SK-N-SH treated with all-trans-retinoic acid at 6 μM for 48 hours (cell line): Measurements from ENCODE around the gene ADM.

Experiments
- ATAC-seq: fragments of 200-7000 bp; cut with Tn5 transposase; 3 replicates; pipeline ENCODE4 v1.9.1; 2020; ENCODE audit warnings: mild to moderate bottlenecking, moderate library complexity
- ARNTL ChIP-seq: fragments of 450-650 bp; formaldehyde crosslinking; IDR thresholded peaks from 2 replicates; pipeline ENCODE4 v1.5.0; 2020; ENCODE audit warnings: low read depth, mild to moderate bottlenecking, moderate library complexity, borderline replicate concordance
- CREB5 ChIP-seq: fragments of 250-450 bp; sonication (Bioruptor Pico); IDR thresholded peaks from 2 replicates; pipeline ENCODE4 v1.5.1; 2020; ENCODE audit warnings: low read depth, mild to moderate bottlenecking, moderate library complexity
- CSDC2 ChIP-seq: fragments of 250-450 bp; sonication (Bioruptor Pico); IDR thresholded peaks from 2 replicates; pipeline ENCODE4 v1.5.0; 2020; ENCODE audit warnings: mild to moderate bottlenecking, moderate library complexity
- CSRNP3 ChIP-seq: fragments of 250-450 bp; sonication (Bioruptor Pico); IDR thresholded peaks from 2 replicates; pipeline ENCODE4 v1.5.1; 2021; ENCODE audit warnings: mild to moderate bottlenecking, moderate library complexity
- ESRRG ChIP-seq: fragments of 250-450 bp; sonication (Bioruptor Pico); IDR thresholded peaks from 2 replicates; pipeline ENCODE4 v1.6.1; 2021; ENCODE audit warnings: mild to moderate bottlenecking
- GLIS3 ChIP-seq: fragments of 250-450 bp; sonication (Bioruptor Pico); IDR thresholded peaks from 2 replicates; pipeline ENCODE4 v1.5.0; 2020; ENCODE audit warnings: mild to moderate bottlenecking, moderate library complexity
- ISL1 ChIP-seq: fragments of 250-450 bp; sonication (Bioruptor Pico); IDR thresholded peaks from 2 replicates; pipeline ENCODE4 v2.1.2; 2022; ENCODE audit warnings: mild to moderate bottlenecking, moderate library complexity
- OSR1 ChIP-seq: fragments of 250-450 bp; sonication (Bioruptor Pico); IDR thresholded peaks from 2 replicates; pipeline ENCODE4 v1.8.0; 2022; ENCODE audit warnings: moderate library complexity, mild to moderate bottlenecking, inconsistent platforms
- PATZ1 ChIP-seq: fragments of 250-450 bp; sonication (Bioruptor Pico); IDR thresholded peaks from 2 replicates; pipeline ENCODE4 v1.8.0; 2020; ENCODE audit warnings: mild to moderate bottlenecking, moderate library complexity, borderline replicate concordance
- POU6F1 ChIP-seq: fragments of 250-450 bp; sonication (Bioruptor Pico); IDR thresholded peaks from 2 replicates; pipeline ENCODE4 v1.8.0; 2021; ENCODE audit warnings: low read depth, mild to moderate bottlenecking, moderate library complexity, borderline replicate concordance
- PPARA ChIP-seq: fragments of 250-450 bp; sonication (Bioruptor Pico); IDR thresholded peaks from 2 replicates; pipeline ENCODE4 v1.5.0; 2020; ENCODE audit warnings: mild to moderate bottlenecking, borderline replicate concordance
- SNAI2 ChIP-seq: fragments of 250-450 bp; sonication (Bioruptor Pico); IDR thresholded peaks from 2 replicates; pipeline ENCODE4 v1.5.0; 2020; ENCODE audit warnings: mild to moderate bottlenecking, moderate library complexity
- TCF4 ChIP-seq: fragments of 250-450 bp; sonication (Bioruptor Pico); IDR thresholded peaks from 2 replicates; pipeline ENCODE4 v1.8.0; 2021; ENCODE audit warnings: mild to moderate bottlenecking, moderate library complexity, borderline replicate concordance
- TOX ChIP-seq: fragments of 250-450 bp; sonication (Bioruptor Pico); IDR thresholded peaks from 2 replicates; pipeline ENCODE4 v1.8.0; 2021; ENCODE audit warnings: mild to moderate bottlenecking, moderate library complexity, borderline replicate concordance
- TSHZ2 ChIP-seq: fragments of 250-450 bp; sonication (Bioruptor Pico); IDR thresholded peaks from 2 replicates; pipeline ENCODE4 v1.5.0; 2020; ENCODE audit warnings: mild to moderate bottlenecking, moderate library complexity
- ZC3H10 ChIP-seq: fragments of 250-450 bp; sonication (Bioruptor Pico); IDR thresholded peaks from 2 replicates; pipeline ENCODE4 v1.5.1; 2021; ENCODE audit warnings: mild to moderate bottlenecking, moderate library complexity
- ZFP3 ChIP-seq: fragments of 250-450 bp; sonication (Bioruptor Pico); IDR thresholded peaks from 2 replicates; pipeline ENCODE4 v1.5.0; 2020; ENCODE audit warnings: mild to moderate bottlenecking, moderate library complexity
- ZFP30 ChIP-seq: fragments of 450-650 bp; formaldehyde crosslinking; IDR thresholded peaks from 2 replicates; pipeline ENCODE4 v1.5.0; 2022; ENCODE audit warnings: mild to moderate bottlenecking, moderate library complexity
- ZNF565 ChIP-seq: fragments of 450-650 bp; formaldehyde crosslinking; conservative IDR thresholded peaks from 2 replicates; pipeline ENCODE4 v1.5.0; 2020; ENCODE audit warnings: low read depth, mild to moderate bottlenecking, moderate library complexity
- ZNF70 ChIP-seq: fragments of 450-650 bp; formaldehyde crosslinking; IDR thresholded peaks from 2 replicates; pipeline ENCODE4 v1.5.0; 2020; ENCODE audit warnings: mild to moderate bottlenecking, moderate library complexity
- ZNF8 ChIP-seq: fragments of 450-650 bp; formaldehyde crosslinking; IDR thresholded peaks from 2 replicates; pipeline ENCODE4 v1.5.0; 2020; ENCODE audit warnings: mild to moderate bottlenecking, moderate library complexity

ADM gene

GRCh38 chr11:10338287-10338686 lies 33.4 kb downstream of the ADM start (continued):
- no peak for TF ChIP-seq GLIS3
- no peak for TF ChIP-seq CSDC2 (CRISPR knock-in tag)
- no peak for TF ChIP-seq CREB5
- TF ChIP-seq ZFP3: no peak
- TF ChIP-seq TSHZ2 (CRISPR knock-in tag): no peak
- TF ChIP-seq ZFP30 (CRISPR knock-in tag): no peak
- TF ChIP-seq ZNF565 (CRISPR knock-in tag): no peak
- TF ChIP-seq, all 23 proteins: peak for 0

GRCh38 chr11:10348650-10349280 lies 43.9 kb downstream of the ADM start:
- TF ChIP-seq TOX: no peak
- no peak for TF ChIP-seq ESRRG (CRISPR knock-in tag)
- TF ChIP-seq CREB5: no peak
- no peak for TF ChIP-seq TCF4 (CRISPR knock-in tag)
- no peak for TF ChIP-seq OSR1 (CRISPR knock-in tag)
- no peak for TF ChIP-seq TSHZ2 (CRISPR knock-in tag)
- TF ChIP-seq ARNTL (CRISPR knock-in tag): no peak
- TF ChIP-seq ZNF70 (CRISPR knock-in tag): no peak
- TF ChIP-seq CSRNP3 (CRISPR knock-in tag): no peak
- no peak for TF ChIP-seq CSDC2 (CRISPR knock-in tag)
- no peak for TF ChIP-seq ZNF565 (CRISPR knock-in tag)
- TF ChIP-seq ZC3H10: no peak
- TF ChIP-seq ZNF8: no peak
- TF ChIP-seq SNAI2 (CRISPR knock-in tag): no peak
- no peak for TF ChIP-seq ZFP30 (CRISPR knock-in tag)
- TF ChIP-seq POU6F1 (CRISPR knock-in tag): no peak
- ATAC-seq: no peak

- no peak for ATAC-seq
- TF ChIP-seq ZC3H10: no peak
- no peak for TF ChIP-seq ARNTL (CRISPR knock-in tag)
- TF ChIP-seq ZFP30 (CRISPR knock-in tag): no peak
- TF ChIP-seq PATZ1 (CRISPR knock-in tag): no peak
- no peak for TF ChIP-seq ISL1
- no peak for TF ChIP-seq ZNF70 (CRISPR knock-in tag)
- no peak for TF ChIP-seq OSR1 (CRISPR knock-in tag)
- no peak for TF ChIP-seq ZNF565 (CRISPR knock-in tag)
- no peak for TF ChIP-seq TOX
- no peak for TF ChIP-seq PPARA
- TF ChIP-seq TSHZ2 (CRISPR knock-in tag): no peak
Measured at GRCh38 chr11:10349281-10349665, 44.4 kb downstream of the ADM start.
